H1 (cell line): Measurements from ENCODE around the gene RALY. TPM values are rescaled to one million over a fixed set of nuclear protein-coding genes. Genes with fewer than 3 reads are reported as not detected.

Source experiments
- CTCF ChIA-PET: fragments of 300-600 bp; sonication (Branson Sonifier 250); formaldehyde crosslinking; loops from one replicate; lab custom pipeline; 2021; ENCODE audit not compliant: partially characterized antibody; lab: Charles Lee
- POLR2A ChIA-PET: fragments of 300-600 bp; sonication (Branson Sonifier 250); formaldehyde crosslinking; loops from one replicate; lab custom pipeline; 2021; ENCODE audit warnings: inconsistent platforms; ENCODE audit not compliant: partially characterized antibody; lab: Charles Lee
- DNase-seq, 2 experiments: peaks; one replicate each; pipeline versions ENCODE4 v3.0.0 to v3.0.0-alpha.2; 2010 to 2022; ENCODE audit warnings: low spot score in 2 of 2, low read depth in 1 of 2, mixed read lengths in 1 of 2
- FAIRE-seq: peaks from 2 replicates; lab custom pipeline; 2011; peaks lifted over from hg19 to GRCh38; lab: Jason Lieb, UNC
- H2AFZ ChIP-seq: 2 replicates; pipeline ENCODE4 v1.8.1; 2012; ENCODE audit warnings: low read length, inconsistent platforms
- H2AK5ac ChIP-seq: 2 replicates; pipeline ENCODE4 v1.6.1; 2013; ENCODE audit warnings: low read depth, low read length
- H2BK120ac ChIP-seq: replicated peaks from 2 replicates; pipeline ENCODE3; 2013; ENCODE audit warnings: low read depth, low read length, inconsistent platforms
- H2BK12ac ChIP-seq: 2 replicates; pipeline ENCODE4 v1.6.1; 2013; ENCODE audit warnings: low read depth, low read length
- H2BK15ac ChIP-seq: 2 replicates; pipeline ENCODE4 v1.6.1; 2013; ENCODE audit warnings: low read length
- H2BK20ac ChIP-seq: 2 replicates; pipeline ENCODE4 v1.6.1; 2013; ENCODE audit warnings: low read length
- H2BK5ac ChIP-seq: 2 replicates; pipeline ENCODE4 v1.6.1; 2013; ENCODE audit warnings: low read depth, low read length
- H3K14ac ChIP-seq: 2 replicates; pipeline ENCODE4 v1.6.1; 2013; ENCODE audit warnings: inconsistent platforms; ENCODE audit not compliant: insufficient read length
- H3K18ac ChIP-seq: 2 replicates; pipeline ENCODE4 v1.6.1; 2013; ENCODE audit warnings: low read length; ENCODE audit errors: extremely low read depth
- H3K23ac ChIP-seq: 2 replicates; pipeline ENCODE4 v1.6.1; 2013; ENCODE audit warnings: inconsistent platforms; ENCODE audit not compliant: insufficient read length
- H3K23me2 ChIP-seq: 2 replicates; pipeline ENCODE4 v1.6.1; 2013; ENCODE audit warnings: low read depth, low read length
- H3K27ac ChIP-seq: 2 replicates; pipeline ENCODE4 v1.6.1; 2011; ENCODE audit warnings: low read depth, low read length, inconsistent platforms
- H3K27me3 ChIP-seq, 4 experiments: replicated peaks in 1 of 4; 1 replicate in 1 of 4; 2 replicates in 3 of 4; pipeline versions ENCODE4 v1.6.1 to v1.8.1; 2011 to 2013; ENCODE audit warnings: low read length in 3 of 4, mild to moderate bottlenecking in 3 of 4, inconsistent platforms in 2 of 4, mixed read lengths in 2 of 4, moderate library complexity in 1 of 4; ENCODE audit not compliant: control insufficient read depth in 3 of 4, insufficient read depth in 3 of 4; ENCODE audit errors: extremely low read depth in 1 of 4
- H3K36me3 ChIP-seq, 4 experiments: 2 replicates each; pipeline versions ENCODE4 v1.6.1 to v1.8.1; 2011 to 2013; ENCODE audit warnings: mild to moderate bottlenecking in 4 of 4, low read length in 3 of 4, moderate library complexity in 2 of 4, control low read depth in 1 of 4, inconsistent platforms in 1 of 4; ENCODE audit not compliant: insufficient read depth in 4 of 4, control insufficient read depth in 2 of 4
- H3K4ac ChIP-seq: replicated peaks from 2 replicates; pipeline ENCODE3; 2013; ENCODE audit warnings: low read length, low read depth, mixed read lengths, inconsistent platforms; ENCODE audit not compliant: insufficient read length
- H3K4me1 ChIP-seq, 4 experiments: replicated peaks in 1 of 4; 1 replicate in 1 of 4; 2 replicates in 3 of 4; pipeline versions ENCODE4 v1.6.1 to v1.8.1; 2011 to 2013; ENCODE audit warnings: low read length in 3 of 4, inconsistent platforms in 2 of 4, mixed read lengths in 1 of 4; ENCODE audit not compliant: insufficient read depth in 4 of 4, control insufficient read depth in 3 of 4
- H3K4me2 ChIP-seq, 2 experiments: 2 replicates each; pipeline versions ENCODE4 v1.6.1 to v1.8.1; 2011 to 2013; ENCODE audit warnings: low read depth in 2 of 2, low read length in 2 of 2, control low read depth in 1 of 2, inconsistent platforms in 1 of 2, mild to moderate bottlenecking in 1 of 2; ENCODE audit not compliant: insufficient read depth in 1 of 2
- H3K4me3 ChIP-seq, 4 experiments: fragments of 200-600, 300-600 bp in 1 of 4; sonication (generic), shearing (Covaris generic), sonication (Bioruptor Twin) in 1 of 4; 2 replicates each; pipeline versions ENCODE4 v1.5.1 to v1.8.1; 2011 to 2016; ENCODE audit warnings: low read length in 4 of 4, low read depth in 3 of 4, control low read depth in 2 of 4, inconsistent platforms in 2 of 4, mild to moderate bottlenecking in 2 of 4, mixed read lengths in 1 of 4, moderate library complexity in 1 of 4; ENCODE audit not compliant: insufficient read depth in 2 of 4; ENCODE audit errors: extremely low read depth in 1 of 4
- H3K56ac ChIP-seq: replicated peaks from 2 replicates; pipeline ENCODE3; 2013; ENCODE audit warnings: low read depth, mild to moderate bottlenecking, mixed read lengths, low read length, inconsistent platforms; ENCODE audit not compliant: insufficient read length
- H3K79me1 ChIP-seq: 2 replicates; pipeline ENCODE4 v1.6.1; 2013; ENCODE audit warnings: low read depth, low read length, control low read depth
- H3K79me2 ChIP-seq, 2 experiments: 2 replicates each; pipeline versions ENCODE4 v1.6.1 to v1.8.1; 2012 to 2013; ENCODE audit warnings: low read length in 2 of 2, mild to moderate bottlenecking in 2 of 2, inconsistent platforms in 1 of 2; ENCODE audit not compliant: insufficient read depth in 2 of 2, control insufficient read depth in 1 of 2
- H3K9ac ChIP-seq, 4 experiments: replicated peaks in 1 of 4; 1 replicate in 1 of 4; 2 replicates in 3 of 4; pipeline versions ENCODE4 v1.6.1 to v1.8.1; 2011 to 2013; ENCODE audit warnings: low read depth in 3 of 4, low read length in 3 of 4, control low read depth in 2 of 4, mild to moderate bottlenecking in 2 of 4, moderate library complexity in 2 of 4, inconsistent platforms in 1 of 4; ENCODE audit errors: extremely low read depth in 1 of 4
- H3K9me3 ChIP-seq, 2 experiments: 2 replicates each; pipeline versions ENCODE4 v1.6.1 to v1.8.1; 2012 to 2013; ENCODE audit warnings: mild to moderate bottlenecking in 2 of 2, moderate library complexity in 2 of 2, control low read depth in 1 of 2, inconsistent platforms in 1 of 2, low read depth in 1 of 2, low read length in 1 of 2, mixed read lengths in 1 of 2; ENCODE audit not compliant: insufficient read depth in 2 of 2
- H4K20me1 ChIP-seq, 2 experiments: replicated peaks in 1 of 2; 2 replicates each; pipeline versions ENCODE3 to v1.8.1; 2011 to 2013; ENCODE audit warnings: inconsistent platforms in 2 of 2, low read length in 2 of 2, mild to moderate bottlenecking in 1 of 2; ENCODE audit not compliant: insufficient read depth in 2 of 2, control insufficient read depth in 1 of 2
- H4K5ac ChIP-seq: 2 replicates; pipeline ENCODE4 v1.6.1; 2013; ENCODE audit warnings: low read length, low read depth, mixed read lengths, inconsistent platforms; ENCODE audit not compliant: insufficient read length
- H4K8ac ChIP-seq: 2 replicates; pipeline ENCODE4 v1.8.0; 2013; ENCODE audit warnings: mild to moderate bottlenecking, moderate library complexity, low read length, inconsistent platforms; ENCODE audit not compliant: insufficient read depth; ENCODE audit errors: extremely low read depth
- H4K91ac ChIP-seq: replicated peaks from 2 replicates; pipeline ENCODE3; 2013; ENCODE audit warnings: low read length, mixed read lengths, inconsistent platforms; ENCODE audit not compliant: insufficient read length
- CEBPB ChIP-seq: IDR thresholded peaks from 2 replicates; pipeline ENCODE4 v1.6.1; 2012; ENCODE audit warnings: low read depth, low read length
- JUN ChIP-seq: IDR thresholded peaks from 2 replicates; pipeline ENCODE4 v1.6.1; 2011; ENCODE audit warnings: low read depth, mild to moderate bottlenecking, improper control_type of control experiment, low read length
- POLR2A ChIP-seq, 2 experiments: IDR thresholded peaks; 1 replicate in 1 of 2; 2 replicates in 1 of 2; pipeline ENCODE4 v1.6.1; 2011; ENCODE audit warnings: low read depth in 2 of 2, low read length in 2 of 2, mild to moderate bottlenecking in 2 of 2; ENCODE audit errors: control extremely low read depth in 1 of 2
- SIRT6 ChIP-seq: IDR thresholded peaks from one replicate; pipeline ENCODE4 v1.7.1; 2012; ENCODE audit warnings: low read length, inconsistent platforms
- SP4 ChIP-seq: IDR thresholded peaks from 2 replicates; pipeline ENCODE4 v1.6.1; 2012; ENCODE audit warnings: low read length, inconsistent platforms
- TEAD4 ChIP-seq: IDR thresholded peaks from 2 replicates; pipeline ENCODE4 v1.6.1; 2012; ENCODE audit warnings: low read depth, low read length, inconsistent platforms, mixed read lengths
- WGBS, 2 experiments: shearing (Covaris generic) in 1 of 2; methylation state at CpG; one replicate each; pipeline versions ENCODE4 v1.1.6 to v1.1.7; 2013 to 2015; ENCODE audit warnings: low lambda C conversion rate in 2 of 2, mixed read lengths in 2 of 2, inconsistent platforms in 1 of 2, low coverage in 1 of 2, missing lambda C conversion rate in 1 of 2; ENCODE audit not compliant: insufficient replicate concordance in 2 of 2, insufficient coverage in 1 of 2, insufficient read length in 1 of 2; ENCODE audit errors: extremely low coverage in 1 of 2, missing lambda C conversion rate in 1 of 2; 5-methylcytosine and 5-hydroxymethylcytosine counted together
- polyA plus RNA-seq, 7 experiments: library from polyadenylated mRNA; depleted of rRNA in 3 of 7; stranded (reverse) in 5 of 7; unstranded in 2 of 7; fragments of >200 nt in 5 of 7; fragments of 200-250 nt in 2 of 7; gene quantifications; 1 replicate in 5 of 7; 2 replicates in 1 of 7; 4 replicates in 1 of 7; pipeline versions ENCODE4 v1.2.1 to v1.2.3, GENCODE V29; 2011 to 2013; ENCODE audit warnings: missing spikeins in 2 of 7, mixed read lengths in 2 of 7
- total RNA-seq: library from RNA; stranded (reverse); fragmentation: NEBNext Ultra II Directional; extraction: Animal tissue kit (Norgen Biotek cat#: 25700); gene quantifications from 2 replicates; pipeline ENCODE4 v1.2.1, GENCODE V29; 2021

RALY gene
- total and polyA plus RNA-seq, 2 of the 8 experiments (the other 6 are each of a cell fraction or from before 2014, with no cell fraction given) = 133 to 148 TPM

DNA sequence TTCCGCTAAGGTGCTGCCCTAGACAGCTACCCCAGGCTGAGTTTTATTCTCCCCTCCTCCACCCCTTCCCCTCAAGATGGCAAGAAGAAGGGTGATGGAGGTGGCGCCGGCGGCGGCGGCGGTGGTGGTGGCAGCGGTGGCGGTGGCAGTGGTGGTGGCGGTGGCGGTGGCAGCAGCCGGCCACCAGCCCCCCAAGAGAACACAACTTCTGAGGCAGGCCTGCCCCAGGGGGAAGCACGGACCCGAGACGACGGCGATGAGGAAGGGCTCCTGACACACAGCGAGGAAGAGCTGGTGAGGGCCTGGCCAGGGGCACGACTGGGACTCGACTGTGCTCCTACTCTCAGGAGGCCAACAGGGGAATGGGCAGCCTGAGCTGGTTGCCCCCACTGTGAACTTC lies 83.2 kb downstream of the RALY start:
- POLR2A ChIA-PET = interaction anchor here (1.6 to 4.0 kb wide), 3 partner anchors 12 to 35 kb away, joined by 7 to 21 read pairs (median 7); partner anchors contain the start of gene EIF2S2
- FAIRE-seq = no peak
- peaks cover 3 to 23% (median 4%) of the 10 kb centered on the region in 4 experiments; a peak in 6 of 8 replicates for H3K36me3 ChIP-seq

More for the DNA sequence above, 83.2 kb downstream of the RALY start:
- Histone ChIP-seq H3K18ac (no peak overlapping the region), H2BK20ac (no peak overlapping the region), H3K9me3 (no peaks in the 10 kb centered on the region)
- TF ChIP-seq JUN (no peak), CEBPB (no peak), SIRT6 (no peak), TEAD4 (no peak), SP4 (no peak), POLR2A (IDR thresholded peaks at IDR 0.05; ENCODE audit: control extremely low read depth in 1 of 2, low read depth in 2 of 2, low read length in 2 of 2) (no peak)
- TF ChIP-seq, all 59 proteins: peak for 0
- H3K9ac ChIP-seq = no peak overlapping the region
- H4K5ac ChIP-seq = no peak overlapping the region
- peaks cover 0 to 10% of the 10 kb centered on the region in 2 experiments; a peak in 2 of 4 replicates for H3K79me2 ChIP-seq
- no peak overlapping the region for H4K8ac ChIP-seq
- H3K23ac ChIP-seq = no peak overlapping the region
- CTCF ChIA-PET = interaction anchor here (0.9 to 3.5 kb wide), 6 partner anchors 8 to 285 kb away, joined by 3 to 20 read pairs (median 7); no protein-coding TSS in a partner anchor
- no peak overlapping the region for H3K27ac ChIP-seq
- no peak overlapping the region for H2AFZ ChIP-seq
- peaks cover 10 to 13% of the 10 kb centered on the region in 2 experiments for H4K20me1 ChIP-seq
- H2BK15ac ChIP-seq = no peak overlapping the region
- H3K14ac ChIP-seq = no peak overlapping the region
- no peak overlapping the region for H4K91ac ChIP-seq
- H3K4me2 ChIP-seq = no peak overlapping the region
- H3K4me1 ChIP-seq = no peaks in the 10 kb centered on the region
- H2AK5ac ChIP-seq = no peak overlapping the region
- no peak overlapping the region for H2BK5ac ChIP-seq
- 92% methylated on average over 16 of the region's 20 CpGs; no CpG with 5 or more reads in 1 of the 2 experiments for WGBS, 2 experiments
- no peaks in the 10 kb centered on the region for H3K27me3 ChIP-seq
- no peaks in the 10 kb centered on the region; the same call in 1 of the 2 replicates for H3K23me2 ChIP-seq
- no peak overlapping the region for H3K4me3 ChIP-seq
- H2BK12ac ChIP-seq = no peak overlapping the region
- no peak overlapping the region for H3K4ac ChIP-seq
- 0 out of 2 replicates have a peak, but pooled peaks cover 3% of the 10 kb centered on the region for H3K79me1 ChIP-seq
- no peak for DNase-seq
- no peak overlapping the region for H2BK120ac ChIP-seq
- H3K56ac ChIP-seq = no peak overlapping the region
